Ishikawa (cell line): Measurements from ENCODE around the gene USP49.

Experiments used
- CEBPB ChIP-seq: IDR thresholded peaks from 2 replicates; pipeline ENCODE4 v1.6.1; 2012
- CREB1 ChIP-seq: IDR thresholded peaks from 2 replicates; pipeline ENCODE4 v1.6.1; 2012; ENCODE audit warnings: low read depth
- EGR1 ChIP-seq: IDR thresholded peaks from 2 replicates; pipeline ENCODE4 v1.6.1; 2012
- EP300 ChIP-seq: IDR thresholded peaks from 2 replicates; pipeline ENCODE4 v1.6.1; 2012; ENCODE audit warnings: borderline replicate concordance
- FOXM1 ChIP-seq: IDR thresholded peaks from 2 replicates; pipeline ENCODE4 v1.6.1; 2012; ENCODE audit warnings: low read depth, borderline replicate concordance
- NFIC ChIP-seq: IDR thresholded peaks from 2 replicates; pipeline ENCODE4 v1.6.1; 2012
- RAD21 ChIP-seq: IDR thresholded peaks from 2 replicates; pipeline ENCODE4 v1.6.1; 2012; ENCODE audit warnings: low read depth
- REST ChIP-seq: IDR thresholded peaks from 2 replicates; pipeline ENCODE4 v1.6.1; 2012; ENCODE audit warnings: low read depth, mild to moderate bottlenecking
- TAF1 ChIP-seq: IDR thresholded peaks from 2 replicates; pipeline ENCODE4 v1.6.1; 2012; ENCODE audit warnings: low read depth, mild to moderate bottlenecking
- TCF12 ChIP-seq: IDR thresholded peaks from 2 replicates; pipeline ENCODE4 v1.6.1; 2012; ENCODE audit warnings: low read depth
- TEAD4 ChIP-seq: IDR thresholded peaks from 2 replicates; pipeline ENCODE4 v1.6.1; 2012
- YY1 ChIP-seq: IDR thresholded peaks from 2 replicates; pipeline ENCODE4 v1.6.1; 2012; ENCODE audit warnings: low read depth
- ZBTB7A ChIP-seq: IDR thresholded peaks from 2 replicates; pipeline ENCODE4 v1.6.1; 2012; ENCODE audit warnings: low read depth
- TF ChIP-seq, protein P1 (sequence below): IDR thresholded peaks from 2 replicates; pipeline ENCODE4 v1.6.1; 2012
- TF ChIP-seq, protein P2 (sequence below): IDR thresholded peaks from 2 replicates; pipeline ENCODE4 v1.6.1; 2012

Gene USP49

GRCh38 chr6:41789390-41789724 lies 105.8 kb downstream of the USP49 start:
- TF ChIP-seq TAF1 (no peak), EGR1 (no peak), NFIC (no peak), REST (no peak), YY1 (no peak), RAD21 (no peak), FOXM1 (no peak), CEBPB (no peak)
- TF ChIP-seq, protein P1, sequence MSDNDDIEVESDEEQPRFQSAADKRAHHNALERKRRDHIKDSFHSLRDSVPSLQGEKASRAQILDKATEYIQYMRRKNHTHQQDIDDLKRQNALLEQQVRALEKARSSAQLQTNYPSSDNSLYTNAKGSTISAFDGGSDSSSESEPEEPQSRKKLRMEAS = no peak

- TF ChIP-seq YY1 (peak; percentile 95), TCF12 (peak; percentile 84), CEBPB (no peak), FOXM1 (no peak), TEAD4 (peak; percentile 48), EGR1 (0 out of 2 replicates have a peak, but pooled peaks have one; percentile 29), REST (no peak), TAF1 (peak; percentile 86), ZBTB7A (peak; percentile 89), EP300 (0 out of 2 replicates have a peak, but pooled peaks have one; percentile 48), CREB1 (peak; percentile 91)
- TF ChIP-seq, protein P1 = peak; percentile 68; the same call in 1 of the 2 replicates
- TF ChIP-seq, protein P2, sequence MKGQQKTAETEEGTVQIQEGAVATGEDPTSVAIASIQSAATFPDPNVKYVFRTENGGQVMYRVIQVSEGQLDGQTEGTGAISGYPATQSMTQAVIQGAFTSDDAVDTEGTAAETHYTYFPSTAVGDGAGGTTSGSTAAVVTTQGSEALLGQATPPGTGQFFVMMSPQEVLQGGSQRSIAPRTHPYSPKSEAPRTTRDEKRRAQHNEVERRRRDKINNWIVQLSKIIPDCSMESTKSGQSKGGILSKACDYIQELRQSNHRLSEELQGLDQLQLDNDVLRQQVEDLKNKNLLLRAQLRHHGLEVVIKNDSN = no peak
Observed at GRCh38 chr6:41787219-41787917, 107.8 kb downstream of the USP49 start, which contains the start of gene TOMM6. TOMM6 (plus strand) TSS chr6:41787694; CDS start chr6:41787698, 4 bp downstream.

- no peak for TF ChIP-seq CEBPB
- TF ChIP-seq, protein P2 = 0 out of 2 replicates have a peak, but pooled peaks have one; percentile 3
- TF ChIP-seq TEAD4 = no peak
- no peak for TF ChIP-seq YY1
- TF ChIP-seq NFIC = no peak
- peak; percentile 41; the same call in 1 of the 2 replicates for TF ChIP-seq EP300
- TF ChIP-seq, protein P1 = no peak; the same call in 1 of the 2 replicates
- no peak for TF ChIP-seq CREB1
- no peak for TF ChIP-seq REST
- TF ChIP-seq FOXM1 = no peak
- no peak for TF ChIP-seq TCF12
- TF ChIP-seq EGR1 = no peak
- TF ChIP-seq ZBTB7A = no peak; the same call in 1 of the 2 replicates
- TF ChIP-seq TAF1 = no peak
- peak; percentile 66; the same call in 1 of the 2 replicates for TF ChIP-seq RAD21
Observed at GRCh38 chr6:41786451-41787218, 108.5 kb downstream of the USP49 start.
